NK-92 (cell line): ENCODE measurements around the gene MIF4GD.

Source experiments
- DNase-seq: peaks from one replicate; lab custom pipeline; 2025; ENCODE audit not compliant: unreplicated experiment; lab: John Stamatoyannopoulos, UW

MIF4GD gene

DNA sequence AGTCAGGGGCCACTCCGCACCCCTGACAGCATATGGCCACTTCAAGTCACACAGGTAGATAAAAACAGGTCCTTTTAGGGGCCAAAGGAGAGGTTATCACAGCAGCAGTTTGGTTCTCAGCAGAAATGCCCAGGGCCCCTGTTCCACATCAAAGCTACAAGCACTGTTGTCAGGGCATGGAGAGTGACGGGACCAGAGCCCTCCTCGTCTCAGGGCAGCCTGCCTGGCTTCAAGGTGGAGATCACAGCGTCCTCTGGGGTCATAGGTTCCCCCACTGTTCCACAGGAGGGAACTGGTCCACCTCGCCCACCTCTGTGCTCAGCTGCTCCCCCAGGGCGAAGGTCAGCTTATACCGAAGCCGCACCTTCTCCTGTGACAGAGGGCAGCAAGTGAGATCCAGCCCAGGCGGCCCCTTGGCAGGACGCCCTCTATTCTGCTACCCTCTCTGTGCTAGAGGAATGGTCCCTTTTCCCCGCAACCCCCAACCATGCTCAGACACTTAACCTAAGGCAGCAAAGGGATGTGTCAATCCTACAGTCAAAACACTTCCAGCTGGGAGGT is 32.9 kb downstream of the MIF4GD start:
- no peak for DNase-seq

GRCh38 chr17:75237100-75238014 is 33.7 kb downstream of the MIF4GD start:
- DNase-seq, result no peak

DNA sequence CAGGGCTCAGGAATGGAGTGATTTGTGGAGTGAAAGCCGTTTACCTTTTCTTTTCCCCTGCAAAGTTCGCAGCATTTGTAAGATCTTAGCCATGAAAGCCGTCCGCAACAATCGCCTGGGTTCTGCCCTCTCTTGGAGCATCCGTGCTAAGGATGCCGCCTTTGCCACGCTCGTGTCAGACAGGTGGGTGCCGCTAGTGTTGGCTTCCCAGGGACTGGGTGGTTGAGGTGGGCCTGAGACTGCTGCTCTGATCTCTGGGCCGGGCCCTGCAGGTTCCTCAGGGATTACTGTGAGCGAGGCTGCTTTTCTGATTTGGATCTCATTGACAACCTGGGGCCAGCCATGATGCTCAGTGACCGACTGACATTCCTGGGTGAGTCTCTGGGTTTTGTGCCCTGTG is 38.2 kb downstream of the MIF4GD start:
- DNase-seq, result no peak

DNA sequence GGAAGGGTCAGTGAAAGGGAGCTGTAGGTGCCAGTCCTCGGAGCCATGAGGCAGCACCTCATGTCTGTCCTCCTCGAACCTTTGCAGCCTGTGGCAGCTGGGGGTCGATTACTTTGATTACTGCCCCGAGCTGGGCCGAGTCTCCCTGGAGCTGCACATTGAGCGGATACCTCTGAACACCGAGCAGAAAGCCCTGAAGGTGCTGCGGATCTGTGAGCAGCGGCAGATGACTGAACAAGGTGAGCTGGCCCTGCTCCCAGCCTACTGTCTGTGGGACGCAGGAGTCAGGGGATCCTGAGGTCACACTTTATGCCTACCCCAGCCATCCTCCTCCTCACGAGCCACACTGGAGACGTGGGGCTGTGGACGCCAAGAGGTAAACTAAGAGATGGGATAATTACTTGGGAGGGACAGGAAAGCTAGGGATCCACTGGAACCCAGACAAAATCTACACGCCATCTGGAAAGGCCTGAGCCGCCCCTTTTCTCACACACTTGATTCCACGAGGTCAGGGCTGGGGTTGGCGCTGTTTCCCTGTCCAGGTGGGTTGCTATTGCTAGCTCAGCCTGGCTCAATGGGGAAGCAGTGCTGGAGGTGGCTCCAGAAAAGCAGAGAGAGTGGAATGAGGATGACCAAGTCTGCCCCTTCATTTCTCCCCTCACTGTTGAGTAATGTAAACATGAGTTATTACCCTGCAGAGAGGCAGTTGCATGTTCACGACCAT is 39.1 kb downstream of the MIF4GD start:
- DNase-seq, result no peak

DNA sequence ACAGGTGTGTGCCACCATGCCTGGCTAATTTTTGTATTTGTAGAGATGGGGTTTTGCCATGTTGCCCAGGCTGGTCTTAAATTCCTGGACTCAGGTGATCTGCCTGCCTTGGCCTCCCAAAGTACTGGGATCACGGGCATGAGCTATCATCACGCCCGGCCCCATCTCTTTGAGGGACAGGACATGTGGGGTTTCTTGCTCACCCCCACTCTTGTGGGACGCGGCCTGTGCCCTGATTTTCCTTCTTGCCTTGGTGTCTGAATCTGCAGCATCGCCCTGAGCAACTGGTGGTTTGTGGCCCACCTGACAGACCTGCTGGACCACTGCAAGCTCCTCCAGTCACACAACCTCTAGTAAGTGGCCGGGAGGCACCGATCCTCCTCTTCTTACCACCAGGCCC is 40.0 kb downstream of the MIF4GD start:
- no peak for DNase-seq

- no peak for DNase-seq
Observed at GRCh38 chr17:75228847-75229246, 42.2 kb downstream of the MIF4GD start.

GRCh38 chr17:75228305-75228704 is 42.7 kb downstream of the MIF4GD start:
- no peak for DNase-seq

GRCh38 chr17:75227729-75228128 is 43.3 kb downstream of the MIF4GD start:
- no peak for DNase-seq

GRCh38 chr17:75225016-75225415 is 46.0 kb downstream of the MIF4GD start:
- DNase-seq, result no peak

DNA sequence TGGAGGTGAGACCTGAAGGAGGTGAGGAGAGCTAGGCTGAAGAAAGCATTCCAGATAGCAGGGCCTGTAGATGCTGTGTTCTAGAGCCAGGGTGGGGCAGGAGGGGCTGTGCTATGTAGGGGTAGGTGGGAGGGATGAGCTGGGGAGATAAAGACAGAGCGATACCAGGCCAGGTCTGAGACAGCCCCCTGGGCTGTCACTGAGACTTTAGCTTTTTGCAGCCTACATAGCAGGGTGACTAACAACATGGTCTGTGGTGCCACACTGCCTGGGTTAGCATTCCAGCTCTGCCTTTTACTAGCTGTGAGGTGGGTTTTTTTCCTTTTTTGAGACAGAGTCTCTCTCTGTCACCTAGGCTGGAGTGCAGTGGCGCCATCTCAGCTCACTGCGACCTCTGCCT is 51.2 kb downstream of the MIF4GD start:
- DNase-seq, result no peak

- DNase-seq, result no peak
Observed at GRCh38 chr17:75218131-75218530, 52.9 kb downstream of the MIF4GD start.
